GM12878 (cell line): ENCODE data around the gene SMOC2. TPM values are rescaled to one million over a fixed set of nuclear protein-coding genes. Genes with fewer than 3 reads are reported as not detected.

ENCODE experiments used
- ATAC-seq: fragments of 200-7000 bp; cut with Tn5 transposase; 3 replicates; pipeline ENCODE4 v1.9.1; 2020; ENCODE audit warnings: mild to moderate bottlenecking, moderate library complexity
- BruUV-seq: library from RNA; stranded (reverse); fragments of 400-500 nt; replicated peaks from 2 replicates; lab custom pipeline; 2021; lab: Mats Ljungman, UMichigan
- CTCF ChIA-PET: fragments of 300-600 bp; sonication (Branson Sonifier 250); formaldehyde crosslinking; extraction: SDS; loops from one replicate; lab custom pipeline; 2021; ENCODE audit warnings: inconsistent platforms; lab: Yijun Ruan, JAX
- POLR2A ChIA-PET: fragments of 350-600 bp; formaldehyde crosslinking; extraction: SDS; loops from one replicate; lab custom pipeline; 2021; ENCODE audit warnings: inconsistent platforms; lab: Charles Lee
- RAD21 ChIA-PET: fragments of 300-600 bp; sonication (Branson Sonifier 250); formaldehyde crosslinking; loops from one replicate; lab custom pipeline; 2023; ENCODE audit warnings: antibody characterized with exemption; ENCODE audit not compliant: unreplicated experiment; lab: Charles Lee
- SMC1A ChIA-PET: fragments of 300-600 bp; sonication (Branson Sonifier 250); formaldehyde crosslinking; loops from one replicate; lab custom pipeline; 2023; ENCODE audit not compliant: unreplicated experiment, uncharacterized antibody; lab: Charles Lee
- DNase-seq: peaks from one replicate; pipeline ENCODE4 v3.0.0-alpha.2; 2011; ENCODE audit warnings: low read depth, low spot score
- FAIRE-seq: peaks from 3 replicates; lab custom pipeline; 2011; peaks lifted over from hg19 to GRCh38; lab: Jason Lieb, UNC
- H2AFZ ChIP-seq: 2 replicates; pipeline ENCODE4 v1.6.0; 2011; ENCODE audit warnings: low read depth, low read length, control low read depth; ENCODE audit not compliant: control insufficient read depth
- H3K27ac ChIP-seq: 2 replicates; pipeline ENCODE4 v1.5.1; 2011; ENCODE audit warnings: control low read depth; ENCODE audit not compliant: control insufficient read depth, insufficient read depth
- H3K27me3 ChIP-seq, 2 experiments: replicated peaks in 1 of 2; 2 replicates each; pipeline versions ENCODE4 v1.6.0 to v1.6.1; 2011; ENCODE audit warnings: low read length in 1 of 2; ENCODE audit not compliant: control insufficient read depth in 2 of 2, insufficient read depth in 2 of 2
- H3K36me3 ChIP-seq, 2 experiments: 2 replicates each; pipeline ENCODE4 v1.5.1; 2011; ENCODE audit warnings: low read length in 1 of 2; ENCODE audit not compliant: control insufficient read depth in 2 of 2, insufficient read depth in 2 of 2
- H3K4me1 ChIP-seq: 2 replicates; pipeline ENCODE4 v1.6.1; 2011; ENCODE audit warnings: mild to moderate bottlenecking, low read length, moderate library complexity, mixed read lengths; ENCODE audit not compliant: control insufficient read depth, insufficient read depth
- H3K4me2 ChIP-seq: 2 replicates; pipeline ENCODE4 v1.6.0; 2011; ENCODE audit warnings: control low read depth; ENCODE audit not compliant: control insufficient read depth, insufficient read depth
- H3K4me3 ChIP-seq: fragments of 200-600 bp; sonication (generic); 2 replicates; pipeline ENCODE4 v1.5.1; 2016
- H3K79me2 ChIP-seq: 2 replicates; pipeline ENCODE4 v1.6.0; 2011; ENCODE audit warnings: low read length; ENCODE audit not compliant: control insufficient read depth, insufficient read depth
- H3K9ac ChIP-seq: 2 replicates; pipeline ENCODE4 v1.8.0; 2011; ENCODE audit warnings: low read length, control low read depth, mixed read lengths; ENCODE audit not compliant: control insufficient read depth, insufficient read depth
- H3K9me3 ChIP-seq: replicated peaks from 3 replicates; pipeline ENCODE4 v1.5.1; 2011; ENCODE audit warnings: mild to moderate bottlenecking, low read length; ENCODE audit not compliant: control insufficient read depth, insufficient read depth
- H4K20me1 ChIP-seq: 2 replicates; pipeline ENCODE4 v1.6.0; 2011; ENCODE audit not compliant: control insufficient read depth, insufficient read depth
- BMI1 ChIP-seq: fragments of 450-650 bp; IDR thresholded peaks from 2 replicates; pipeline ENCODE4 v1.6.1; 2016; ENCODE audit warnings: mild to moderate bottlenecking, moderate library complexity, borderline replicate concordance
- BRCA1 ChIP-seq: IDR thresholded peaks from 2 replicates; pipeline ENCODE4 v1.6.1; 2011; ENCODE audit warnings: low read depth, low read length, improper control_type of control experiment
- FOXK2 ChIP-seq: fragments of 450-650 bp; IDR thresholded peaks from 2 replicates; pipeline ENCODE4 v1.6.1; 2017; ENCODE audit warnings: mild to moderate bottlenecking, moderate library complexity
- KLF5 ChIP-seq: fragments of 450-650 bp; IDR thresholded peaks from 2 replicates; pipeline ENCODE4 v1.6.1; 2014; ENCODE audit warnings: mild to moderate bottlenecking; ENCODE audit not compliant: partially characterized antibody
- PAX5 ChIP-seq: IDR thresholded peaks from 2 replicates; pipeline ENCODE4 v1.6.1; 2011; ENCODE audit warnings: low read depth, low read length, borderline replicate concordance
- PML ChIP-seq: IDR thresholded peaks from 2 replicates; pipeline ENCODE4 v1.6.1; 2012; ENCODE audit warnings: low read length, inconsistent platforms
- TAF1 ChIP-seq: IDR thresholded peaks from 2 replicates; pipeline ENCODE4 v1.6.1; 2011; ENCODE audit warnings: mild to moderate bottlenecking, low read depth, low read length, borderline replicate concordance
- WRNIP1 ChIP-seq: IDR thresholded peaks from 2 replicates; pipeline ENCODE4 v1.6.1; 2011; ENCODE audit warnings: low read depth, low read length, improper control_type of control experiment, borderline replicate concordance
- ZSCAN29 ChIP-seq: fragments of 450-650 bp; IDR thresholded peaks from 2 replicates; pipeline ENCODE4 v1.6.1; 2017; ENCODE audit warnings: mild to moderate bottlenecking, moderate library complexity
- WGBS: methylation state at CpG from one replicate; pipeline ENCODE4 v1.1.6; 2016; ENCODE audit warnings: low lambda C conversion rate; ENCODE audit not compliant: insufficient replicate concordance, insufficient coverage; ENCODE audit errors: missing lambda C conversion rate; 5-methylcytosine and 5-hydroxymethylcytosine counted together
- in situ Hi-C: fragments of 300-500 bp; cut with MboI; formaldehyde crosslinking; loops from 9 replicates; pipeline ENCODE4 v1.14.3; 2018; ENCODE audit warnings: mixed read lengths
- intact Hi-C: fragments of 100-400 bp; cut with micrococcal nuclease; formaldehyde crosslinking; loops from one replicate; pipeline ENCODE4 v1.14.2; 2022; ENCODE audit not compliant: unreplicated experiment
- polyA plus RNA-seq, 11 experiments: library from polyadenylated mRNA; depleted of rRNA in 4 of 11; unstranded in 6 of 11; stranded (reverse) in 5 of 11; fragments of >200 nt; fragmentation: Nextera tagmentation in 4 of 11; fragmentation: Illumina TruSeq in 1 of 11; extraction: Ambion mirVana in 4 of 11; extraction: Trizol in 1 of 11; gene quantifications; 1 replicate in 1 of 11; 2 replicates in 10 of 11; pipeline versions ENCODE4 v1.2.1 to v1.2.3, GENCODE V29; 2011 to 2016; ENCODE audit warnings: inconsistent platforms in 2 of 11, missing spikeins in 2 of 11, low read depth in 1 of 11
- total RNA-seq, 4 experiments: library from RNA; depleted of rRNA in 3 of 4; stranded (reverse); fragments of >200 nt in 3 of 4; fragmentation: Illumina TruSeq in 1 of 4; extraction: Trizol in 1 of 4; gene quantifications; 2 replicates each; pipeline versions ENCODE4 v1.2.1 to v1.2.3, GENCODE V29; 2013 to 2021
- TF ChIP-seq, protein P1 (sequence below): fragments of 450-650 bp; IDR thresholded peaks from 2 replicates; pipeline ENCODE4 v1.6.1; 2014; ENCODE audit warnings: mild to moderate bottlenecking
- TF ChIP-seq, protein P2 (sequence below): fragments of 150-350 bp; IDR thresholded peaks from 2 replicates; pipeline ENCODE4 v1.6.1; 2016; ENCODE audit warnings: low read depth, low read length

SMOC2 gene
- total and polyA plus RNA-seq, 10 of the 15 experiments (the other 5 are each of a cell fraction or from before 2014, with no cell fraction given), result 0.10 to 0.12 TPM; not detected in 8

DNA sequence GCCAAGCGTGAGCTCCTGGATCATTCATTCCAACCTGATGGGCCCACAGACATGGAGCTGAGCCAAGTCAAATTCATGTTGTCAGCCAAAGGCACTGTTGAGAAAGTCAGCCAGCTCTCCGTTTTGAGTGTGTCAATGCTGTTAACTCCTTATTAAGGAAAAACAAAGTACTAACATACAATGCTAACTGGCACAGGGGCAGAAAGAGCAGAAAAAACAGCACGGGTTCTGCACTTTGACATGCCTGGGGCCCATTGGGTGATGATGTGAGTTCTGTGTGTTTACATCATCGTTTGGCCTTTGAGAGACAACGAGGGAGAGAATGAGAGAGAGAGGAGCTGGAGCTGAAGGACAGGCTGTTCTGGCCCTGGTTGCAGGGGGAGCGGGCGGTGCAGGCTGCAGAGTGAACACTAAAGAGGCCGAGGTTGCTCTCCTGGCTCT, 85.9 kb downstream of the SMOC2 start:
- RAD21 ChIA-PET, result no interaction called here
- no peak overlapping the region for H3K27ac ChIP-seq
- ATAC-seq (no peak), FAIRE-seq (no peak), DNase-seq (no peak)
- H3K9ac ChIP-seq, result no peak overlapping the region
- no peaks in the 10 kb centered on the region; the same call in 2 of the 3 replicates for H3K9me3 ChIP-seq
- TF ChIP-seq KLF5 (no peak), BMI1 (no peak), PAX5 (no peak), WRNIP1 (no peak), ZSCAN29 (no peak), TAF1 (no peak), BRCA1 (no peak), PML (no peak), FOXK2 (no peak)
- TF ChIP-seq, protein P1, sequence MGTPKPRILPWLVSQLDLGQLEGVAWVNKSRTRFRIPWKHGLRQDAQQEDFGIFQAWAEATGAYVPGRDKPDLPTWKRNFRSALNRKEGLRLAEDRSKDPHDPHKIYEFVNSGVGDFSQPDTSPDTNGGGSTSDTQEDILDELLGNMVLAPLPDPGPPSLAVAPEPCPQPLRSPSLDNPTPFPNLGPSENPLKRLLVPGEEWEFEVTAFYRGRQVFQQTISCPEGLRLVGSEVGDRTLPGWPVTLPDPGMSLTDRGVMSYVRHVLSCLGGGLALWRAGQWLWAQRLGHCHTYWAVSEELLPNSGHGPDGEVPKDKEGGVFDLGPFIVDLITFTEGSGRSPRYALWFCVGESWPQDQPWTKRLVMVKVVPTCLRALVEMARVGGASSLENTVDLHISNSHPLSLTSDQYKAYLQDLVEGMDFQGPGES, result no peak
- TF ChIP-seq, protein P2, sequence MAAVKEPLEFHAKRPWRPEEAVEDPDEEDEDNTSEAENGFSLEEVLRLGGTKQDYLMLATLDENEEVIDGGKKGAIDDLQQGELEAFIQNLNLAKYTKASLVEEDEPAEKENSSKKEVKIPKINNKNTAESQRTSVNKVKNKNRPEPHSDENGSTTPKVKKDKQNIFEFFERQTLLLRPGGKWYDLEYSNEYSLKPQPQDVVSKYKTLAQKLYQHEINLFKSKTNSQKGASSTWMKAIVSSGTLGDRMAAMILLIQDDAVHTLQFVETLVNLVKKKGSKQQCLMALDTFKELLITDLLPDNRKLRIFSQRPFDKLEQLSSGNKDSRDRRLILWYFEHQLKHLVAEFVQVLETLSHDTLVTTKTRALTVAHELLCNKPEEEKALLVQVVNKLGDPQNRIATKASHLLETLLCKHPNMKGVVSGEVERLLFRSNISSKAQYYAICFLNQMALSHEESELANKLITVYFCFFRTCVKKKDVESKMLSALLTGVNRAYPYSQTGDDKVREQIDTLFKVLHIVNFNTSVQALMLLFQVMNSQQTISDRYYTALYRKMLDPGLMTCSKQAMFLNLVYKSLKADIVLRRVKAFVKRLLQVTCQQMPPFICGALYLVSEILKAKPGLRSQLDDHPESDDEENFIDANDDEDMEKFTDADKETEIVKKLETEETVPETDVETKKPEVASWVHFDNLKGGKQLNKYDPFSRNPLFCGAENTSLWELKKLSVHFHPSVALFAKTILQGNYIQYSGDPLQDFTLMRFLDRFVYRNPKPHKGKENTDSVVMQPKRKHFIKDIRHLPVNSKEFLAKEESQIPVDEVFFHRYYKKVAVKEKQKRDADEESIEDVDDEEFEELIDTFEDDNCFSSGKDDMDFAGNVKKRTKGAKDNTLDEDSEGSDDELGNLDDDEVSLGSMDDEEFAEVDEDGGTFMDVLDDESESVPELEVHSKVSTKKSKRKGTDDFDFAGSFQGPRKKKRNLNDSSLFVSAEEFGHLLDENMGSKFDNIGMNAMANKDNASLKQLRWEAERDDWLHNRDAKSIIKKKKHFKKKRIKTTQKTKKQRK, result no peak
- no TSS peak for BruUV-seq
- in situ Hi-C loops (no loop called here), intact Hi-C loops (no loop called here)
- CTCF ChIA-PET, result no interaction called here
- H2AFZ ChIP-seq, result no peak overlapping the region
- SMC1A ChIA-PET, result interaction anchor here (0.5 to 0.6 kb wide), 2 partner anchors 338 to 458 kb away, joined by 3 read pairs; no protein-coding TSS in a partner anchor
- no peak overlapping the region for H3K4me2 ChIP-seq
- POLR2A ChIA-PET, result no interaction called here
- H3K4me1 ChIP-seq, result no peaks in the 10 kb centered on the region
- no peak overlapping the region for H3K4me3 ChIP-seq
- H3K79me2 ChIP-seq, result no peaks in the 10 kb centered on the region
- H3K36me3 ChIP-seq, result no peaks in the 10 kb centered on the region
- no peaks in the 10 kb centered on the region for H3K27me3 ChIP-seq
- no peaks in the 10 kb centered on the region for H4K20me1 ChIP-seq
- WGBS, result 27% methylated on average over 8 of the region's 8 CpGs
